Endothelial cell of umbilical vein (primary cell): ENCODE measurements around the gene CST3. TPM values are rescaled to one million over a fixed set of nuclear protein-coding genes. Genes with fewer than 3 reads are reported as not detected.

Experiments used
- BruUV-seq: library from RNA; stranded (reverse); fragments of 400-500 nt; replicated peaks from 2 replicates; lab custom pipeline; 2021; lab: Mats Ljungman, UMichigan
- CTCF ChIA-PET: fragments of 300-600, 350-600 bp; sonication (Branson Sonifier 250); formaldehyde crosslinking; loops from one replicate; lab custom pipeline; 2021; ENCODE audit warnings: antibody characterized with exemption, inconsistent platforms; lab: Charles Lee
- POLR2A ChIA-PET: fragments of 300-600, 350-600 bp; sonication (Branson Sonifier 250); formaldehyde crosslinking; loops from one replicate; lab custom pipeline; 2021; ENCODE audit warnings: antibody characterized with exemption, inconsistent platforms; lab: Charles Lee
- DNase-seq: peaks from one replicate; pipeline ENCODE4 v3.0.0-alpha.2; 2011; ENCODE audit warnings: low read depth, low spot score
- FAIRE-seq: peaks from 2 replicates; lab custom pipeline; 2011; peaks lifted over from hg19 to GRCh38; lab: Jason Lieb, UNC
- H2AFZ ChIP-seq: 2 replicates; pipeline ENCODE4 v1.6.0; 2012; ENCODE audit warnings: low read depth, low read length, control low read depth, inconsistent platforms
- H3K27ac ChIP-seq: 2 replicates; pipeline ENCODE4 v1.5.1; 2011; ENCODE audit warnings: low read depth, mild to moderate bottlenecking, control low read depth, low read length, moderate library complexity; ENCODE audit not compliant: insufficient read depth
- H3K27me3 ChIP-seq, 2 experiments: 2 replicates each; pipeline versions ENCODE4 v1.6.0 to v1.6.1; 2011; ENCODE audit warnings: low read length in 2 of 2, mixed read lengths in 1 of 2; ENCODE audit not compliant: control insufficient read depth in 2 of 2, insufficient read depth in 2 of 2
- H3K36me3 ChIP-seq, 2 experiments: 2 replicates in 1 of 2; 3 replicates in 1 of 2; pipeline ENCODE4 v1.5.1; 2011; ENCODE audit warnings: low read length in 2 of 2, mild to moderate bottlenecking in 1 of 2, moderate library complexity in 1 of 2; ENCODE audit not compliant: control insufficient read depth in 2 of 2, insufficient read depth in 2 of 2; ENCODE audit errors: extremely low read depth in 1 of 2
- H3K4me1 ChIP-seq: 3 replicates; pipeline ENCODE4 v1.5.1; 2011; ENCODE audit warnings: mild to moderate bottlenecking, low read length; ENCODE audit not compliant: control insufficient read depth, insufficient read depth; ENCODE audit errors: extremely low read depth
- H3K4me2 ChIP-seq: 2 replicates; pipeline ENCODE4 v1.6.1; 2011; ENCODE audit warnings: low read length, control low read depth, mixed read lengths; ENCODE audit not compliant: insufficient read depth
- H3K4me3 ChIP-seq, 3 experiments: fragments of 200-600 bp in 1 of 3; sonication (generic), shearing (Covaris generic) in 1 of 3; replicated peaks in 1 of 3; 2 replicates each; pipeline ENCODE4 v1.5.1; 2011 to 2016; ENCODE audit warnings: control low read depth in 3 of 3, low read length in 3 of 3, mild to moderate bottlenecking in 2 of 3, inconsistent platforms in 1 of 3, low read depth in 1 of 3, moderate library complexity in 1 of 3; ENCODE audit not compliant: insufficient read depth in 1 of 3
- H3K79me2 ChIP-seq: 2 replicates; pipeline ENCODE4 v1.6.0; 2012; ENCODE audit warnings: low read length, inconsistent platforms; ENCODE audit not compliant: control insufficient read depth, insufficient read depth
- H3K9ac ChIP-seq: replicated peaks from 2 replicates; pipeline ENCODE3; 2011; ENCODE audit warnings: low read length, control low read depth; ENCODE audit not compliant: insufficient read depth; ENCODE audit errors: extremely low read depth
- H3K9me1 ChIP-seq: replicated peaks from 3 replicates; pipeline ENCODE4 v1.6.0; 2011; ENCODE audit warnings: mild to moderate bottlenecking, low read length; ENCODE audit not compliant: control insufficient read depth, insufficient read depth; ENCODE audit errors: extremely low read depth
- H3K9me3 ChIP-seq: replicated peaks from 2 replicates; pipeline ENCODE4 v1.5.1; 2012; ENCODE audit warnings: low read length, inconsistent platforms; ENCODE audit not compliant: control insufficient read depth, insufficient read depth
- H4K20me1 ChIP-seq: replicated peaks from 2 replicates; pipeline ENCODE3; 2011; ENCODE audit warnings: mild to moderate bottlenecking, low read length; ENCODE audit not compliant: control insufficient read depth, insufficient read depth; ENCODE audit errors: extremely low read depth
- EZH2 ChIP-seq: IDR thresholded peaks from 2 replicates; pipeline ENCODE4 v1.6.1; 2012; ENCODE audit warnings: borderline replicate concordance, low read depth, mild to moderate bottlenecking, moderate library complexity, low read length, inconsistent platforms; ENCODE audit not compliant: severe bottlenecking
- FOS ChIP-seq: IDR thresholded peaks from 2 replicates; pipeline ENCODE4 v1.6.1; 2011; ENCODE audit warnings: mild to moderate bottlenecking, low read length, moderate library complexity, borderline replicate concordance; ENCODE audit not compliant: insufficient read depth
- GATA2 ChIP-seq: IDR thresholded peaks from 2 replicates; pipeline ENCODE4 v1.7.0; 2011; ENCODE audit warnings: low read depth, mild to moderate bottlenecking, moderate library complexity, mixed read lengths, low read length; ENCODE audit not compliant: insufficient read length, insufficient read depth
- JUN ChIP-seq: IDR thresholded peaks from 2 replicates; pipeline ENCODE4 v1.6.1; 2011; ENCODE audit warnings: borderline replicate concordance, low read depth; ENCODE audit not compliant: insufficient read length, insufficient read depth
- MYC ChIP-seq: IDR thresholded peaks from one replicate; pipeline ENCODE4 v1.6.1; 2011; ENCODE audit warnings: mild to moderate bottlenecking, low read depth, low read length
- POLR2A ChIP-seq: IDR thresholded peaks from 2 replicates; pipeline ENCODE4 v1.6.1; 2012; ENCODE audit warnings: low read depth, mild to moderate bottlenecking, control low read depth, low read length
- POLR2AphosphoS5 ChIP-seq: IDR thresholded peaks from 2 replicates; pipeline ENCODE4 v1.6.1; 2012; ENCODE audit warnings: low read depth, mild to moderate bottlenecking, control low read depth, low read length, moderate library complexity; ENCODE audit not compliant: insufficient read depth
- dilution Hi-C: fragments of 300-500 bp; cut with MboI; formaldehyde crosslinking; loops from one replicate; pipeline ENCODE4 v1.15.0; 2019; ENCODE audit warnings: low sequenced_read_pairs; ENCODE audit not compliant: extremely low pct_ligation_motif_present
- intact Hi-C: fragments of 100-400 bp; cut with micrococcal nuclease; formaldehyde crosslinking; loops from one replicate; pipeline ENCODE4 v1.10.0; 2022
- polyA plus RNA-seq, 4 experiments: library from polyadenylated mRNA; depleted of rRNA in 3 of 4; stranded (reverse) in 3 of 4; unstranded in 1 of 4; fragments of >200 nt; gene quantifications; 2 replicates each; pipeline versions ENCODE4 v1.2.1 to v1.2.3, GENCODE V29; 2011 to 2012; ENCODE audit warnings: missing spikeins in 1 of 4
- total RNA-seq: library from RNA; stranded (reverse); gene quantifications from 2 replicates; pipeline ENCODE4 v1.2.3, GENCODE V29; 2021
- TF ChIP-seq, protein P1 (sequence below), 2 donors: IDR thresholded peaks; 1 replicate in 1 of 2; 2 replicates in 1 of 2; pipeline ENCODE4 v1.5.1; 2011; ENCODE audit warnings: low read length in 2 of 2, mild to moderate bottlenecking in 2 of 2, moderate library complexity in 2 of 2, control low read depth in 1 of 2, inconsistent platforms in 1 of 2, low read depth in 1 of 2; ENCODE audit not compliant: insufficient read depth in 1 of 2; ENCODE audit errors: extremely low read depth in 1 of 2
- TF ChIP-seq, protein P2 (sequence below): IDR thresholded peaks from 2 replicates; pipeline ENCODE4 v1.6.1; 2011; ENCODE audit not compliant: insufficient read depth, insufficient read length

CST3 gene
- total and polyA plus RNA-seq, 2 donors (not counting 3 experiments of a cell fraction or from before 2014, with no cell fraction given): 251 to 479 TPM

DNA sequence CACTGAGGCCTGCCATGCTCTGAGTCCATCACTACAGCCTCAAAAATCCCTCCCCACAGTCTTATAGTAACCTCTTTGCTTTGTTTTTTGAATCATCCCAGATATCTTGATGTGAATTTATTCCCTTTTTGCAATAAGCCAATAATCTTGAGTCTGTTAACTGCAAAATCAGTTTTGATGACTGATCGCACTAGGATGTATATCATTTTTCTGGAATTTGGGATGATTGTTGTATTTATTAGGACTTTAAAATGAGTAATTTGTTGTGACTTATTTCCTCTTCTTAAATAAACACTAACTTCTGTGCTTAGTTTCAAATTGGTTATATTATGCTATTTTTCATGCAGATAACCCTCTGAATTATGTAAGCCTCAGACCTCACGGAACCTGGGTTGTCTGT lies 45.5 kb upstream of the CST3 start:
- Histone ChIP-seq H3K9me1 (no peaks in the 10 kb centered on the region), H3K4me3 (no peak overlapping the region), H3K36me3 (no peaks in the 10 kb centered on the region), H3K9me3 (no peaks in the 10 kb centered on the region), H3K79me2 (no peaks in the 10 kb centered on the region), H4K20me1 (no peaks in the 10 kb centered on the region), H3K27ac (peak overlapping the region; percentile 54), H2AFZ (no peak overlapping the region), H3K27me3 (no peaks in the 10 kb centered on the region), H3K4me2 (peak overlapping the region; percentile 19), H3K9ac (no peak overlapping the region), H3K4me1 (peaks cover 24% of the 10 kb centered on the region)
- no TSS peak for BruUV-seq
- ChIA-PET CTCF (no interaction called here), POLR2A (no interaction called here)
- FAIRE-seq: peak; percentile 95
- DNase-seq: peak; percentile 45
- intact Hi-C loops (loop anchor here (1.0 to 5.0 kb wide), 2 partner anchors 10 to 419 kb away; no protein-coding TSS in a partner anchor), dilution Hi-C loops (no loop called here)
- no peak for TF ChIP-seq POLR2A
- TF ChIP-seq JUN: peak; percentile 25
- TF ChIP-seq GATA2: peak; percentile 75
- TF ChIP-seq, protein P1, sequence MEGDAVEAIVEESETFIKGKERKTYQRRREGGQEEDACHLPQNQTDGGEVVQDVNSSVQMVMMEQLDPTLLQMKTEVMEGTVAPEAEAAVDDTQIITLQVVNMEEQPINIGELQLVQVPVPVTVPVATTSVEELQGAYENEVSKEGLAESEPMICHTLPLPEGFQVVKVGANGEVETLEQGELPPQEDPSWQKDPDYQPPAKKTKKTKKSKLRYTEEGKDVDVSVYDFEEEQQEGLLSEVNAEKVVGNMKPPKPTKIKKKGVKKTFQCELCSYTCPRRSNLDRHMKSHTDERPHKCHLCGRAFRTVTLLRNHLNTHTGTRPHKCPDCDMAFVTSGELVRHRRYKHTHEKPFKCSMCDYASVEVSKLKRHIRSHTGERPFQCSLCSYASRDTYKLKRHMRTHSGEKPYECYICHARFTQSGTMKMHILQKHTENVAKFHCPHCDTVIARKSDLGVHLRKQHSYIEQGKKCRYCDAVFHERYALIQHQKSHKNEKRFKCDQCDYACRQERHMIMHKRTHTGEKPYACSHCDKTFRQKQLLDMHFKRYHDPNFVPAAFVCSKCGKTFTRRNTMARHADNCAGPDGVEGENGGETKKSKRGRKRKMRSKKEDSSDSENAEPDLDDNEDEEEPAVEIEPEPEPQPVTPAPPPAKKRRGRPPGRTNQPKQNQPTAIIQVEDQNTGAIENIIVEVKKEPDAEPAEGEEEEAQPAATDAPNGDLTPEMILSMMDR (IDR thresholded peaks at IDR 0.05; ENCODE audit: extremely low read depth in 1 of 2, insufficient read depth in 1 of 2, low read depth in 1 of 2, low read length in 2 of 2): no peak
- TF ChIP-seq MYC: no peak
- no peak for TF ChIP-seq EZH2
- TF ChIP-seq FOS: peak; percentile 81
- TF ChIP-seq, protein P2, sequence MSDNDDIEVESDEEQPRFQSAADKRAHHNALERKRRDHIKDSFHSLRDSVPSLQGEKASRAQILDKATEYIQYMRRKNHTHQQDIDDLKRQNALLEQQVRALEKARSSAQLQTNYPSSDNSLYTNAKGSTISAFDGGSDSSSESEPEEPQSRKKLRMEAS: no peak
- no peak for TF ChIP-seq POLR2AphosphoS5
